Astrocyte of the spinal cord (primary cell): ENCODE measurements around the gene XRN1.
A peak's percentile ranks its signal among the peaks of the same experiment; 100 is the strongest.
"Not testable (repeated sequence)": the region's sequence is repeated elsewhere in the genome, so short reads cannot be mapped to it uniquely, and the experiment has no call there.

Experiments
- DNase-seq: peaks from one replicate; pipeline ENCODE4 v3.0.0; 2011; ENCODE audit warnings: low read depth, low spot score
- H3K4me3 ChIP-seq: 2 replicates; pipeline ENCODE4 v1.5.1; 2011; ENCODE audit warnings: low read depth, mild to moderate bottlenecking, low read length, moderate library complexity
- CTCF ChIP-seq: IDR thresholded peaks from 2 replicates; pipeline ENCODE4 v1.5.1; 2012; ENCODE audit warnings: low read depth, mild to moderate bottlenecking, low read length, inconsistent platforms
- in situ Hi-C: cut with HindIII; loops from 2 replicates; pipeline ENCODE4 v1.10.0; 2017; ENCODE audit warnings: low sequenced_read_pairs

Gene XRN1

GRCh38 chr3:142348460-142348859 is 99.4 kb downstream of the XRN1 start:
- in situ Hi-C loops = no loop called here
- DNase-seq = no peak
- no peak overlapping the region for H3K4me3 ChIP-seq
- no peak for TF ChIP-seq CTCF

GRCh38 chr3:142337994-142338393 is 109.8 kb downstream of the XRN1 start:
- no peak for DNase-seq
- TF ChIP-seq CTCF = no peak
- H3K4me3 ChIP-seq = no peak overlapping the region
- in situ Hi-C loops = no loop called here

GRCh38 chr3:142332390-142332789 is 115.4 kb downstream of the XRN1 start:
- in situ Hi-C loops = no loop called here
- no peak for TF ChIP-seq CTCF
- H3K4me3 ChIP-seq = no peak overlapping the region
- no peak for DNase-seq

GRCh38 chr3:142324275-142324953 is 123.4 kb downstream of the XRN1 start:
- DNase-seq, in situ Hi-C loops, H3K4me3 ChIP-seq: not testable (repeated sequence)

- no peak for DNase-seq
- H3K4me3 ChIP-seq = no peak overlapping the region
- in situ Hi-C loops = no loop called here
- TF ChIP-seq CTCF = no peak
These were observed 127.9 kb downstream of the XRN1 start for GRCh38 chr3:142319912-142320311.

GRCh38 chr3:142319094-142319493 is 128.7 kb downstream of the XRN1 start:
- DNase-seq = peak; percentile 60
- H3K4me3 ChIP-seq = no peak overlapping the region
- in situ Hi-C loops = no loop called here

More at GRCh38 chr3:142319094-142319493, 128.7 kb downstream of the XRN1 start:
- no peak for TF ChIP-seq CTCF
